Chondrocyte (in vitro differentiated cells): ENCODE results near the gene MYLK. TPM values are rescaled to one million over a fixed set of nuclear protein-coding genes. Genes with fewer than 3 reads are reported as not detected.

Source experiments
- DNase-seq: peaks from one replicate; pipeline ENCODE4 v3.0.0; 2021; ENCODE audit warnings: mixed read lengths, low spot score
- H3K27ac Mint-ChIP-seq: one replicate; pipeline ENCODE4 v1.8.0; 2021; ENCODE audit warnings: mild to moderate bottlenecking, moderate library complexity, mixed read lengths; ENCODE audit not compliant: unreplicated experiment
- H3K27me3 Mint-ChIP-seq: 2 replicates; pipeline ENCODE4 v1.8.0; 2021; ENCODE audit warnings: low read depth, mixed read lengths
- H3K36me3 Mint-ChIP-seq: 2 replicates; pipeline ENCODE4 v1.8.0; 2021; ENCODE audit warnings: low read depth, mixed read lengths
- H3K4me1 Mint-ChIP-seq: 2 replicates; pipeline ENCODE4 v1.8.0; 2021; ENCODE audit warnings: low read depth, mild to moderate bottlenecking, mixed read lengths
- H3K4me3 Mint-ChIP-seq: one replicate; pipeline ENCODE4 v1.8.0; 2021; ENCODE audit warnings: mild to moderate bottlenecking, moderate library complexity, mixed read lengths; ENCODE audit not compliant: unreplicated experiment
- H3K9me3 Mint-ChIP-seq: 2 replicates; pipeline ENCODE4 v1.8.0; 2021; ENCODE audit warnings: low read depth, mixed read lengths
- CTCF ChIP-seq: fragments of 200-600 bp; sonication (generic); IDR thresholded peaks from 2 replicates; pipeline ENCODE4 v1.5.0; 2021; ENCODE audit warnings: antibody characterized with exemption, mild to moderate bottlenecking, moderate library complexity
- total RNA-seq: library from RNA; stranded (reverse); gene quantifications from 3 replicates; pipeline ENCODE4 v1.2.1, GENCODE V29; 2021

MYLK gene
- total RNA-seq, 1 donor from 2014 or later = 405 TPM

- DNase-seq = no peak
- Mint-ChIP-seq H3K9me3 (peaks cover 8% of the 10 kb centered on the region), H3K27me3 (no peaks in the 10 kb centered on the region), H3K4me1 (peaks cover 46% of the 10 kb centered on the region), H3K36me3 (peaks cover 3% of the 10 kb centered on the region), H3K4me3 (no peak overlapping the region), H3K27ac (no peak overlapping the region)
- TF ChIP-seq CTCF = no peak
These were observed 65.2 kb downstream of the MYLK start for GRCh38 chr3:123818921-123819429.

GRCh38 chr3:123818324-123818920 is 65.7 kb downstream of the MYLK start:
- DNase-seq = no peak
- peaks cover 49% of the 10 kb centered on the region for H3K4me1 Mint-ChIP-seq
- H3K4me3 Mint-ChIP-seq = no peak overlapping the region
- TF ChIP-seq CTCF = no peak
- H3K27me3 Mint-ChIP-seq = no peaks in the 10 kb centered on the region
- H3K27ac Mint-ChIP-seq = peak overlapping the region; percentile 52
- peaks cover 8% of the 10 kb centered on the region for H3K9me3 Mint-ChIP-seq
- peaks cover 3% of the 10 kb centered on the region for H3K36me3 Mint-ChIP-seq

- H3K4me3 Mint-ChIP-seq = no peak overlapping the region
- peaks cover 5% of the 10 kb centered on the region for H3K9me3 Mint-ChIP-seq
- no peaks in the 10 kb centered on the region for H3K27me3 Mint-ChIP-seq
- no peak for DNase-seq
- peak overlapping the region; percentile 84 for H3K27ac Mint-ChIP-seq
- no peak for TF ChIP-seq CTCF
- peaks cover 49% of the 10 kb centered on the region for H3K4me1 Mint-ChIP-seq
- H3K36me3 Mint-ChIP-seq = peaks cover 4% of the 10 kb centered on the region
These were observed 66.7 kb downstream of the MYLK start for GRCh38 chr3:123817413-123817812.

- Mint-ChIP-seq H3K27me3 (no peaks in the 10 kb centered on the region), H3K27ac (peak overlapping the region; percentile 84), H3K9me3 (no peaks in the 10 kb centered on the region), H3K4me1 (peaks cover 49% of the 10 kb centered on the region), H3K4me3 (no peak overlapping the region), H3K36me3 (peaks cover 1% of the 10 kb centered on the region)
- TF ChIP-seq CTCF = no peak
- no peak for DNase-seq
These were observed 67.4 kb downstream of the MYLK start for GRCh38 chr3:123816673-123817207.

- Mint-ChIP-seq H3K27ac (peak overlapping the region; percentile 84), H3K27me3 (no peaks in the 10 kb centered on the region), H3K9me3 (no peaks in the 10 kb centered on the region), H3K36me3 (peaks cover 1% of the 10 kb centered on the region), H3K4me3 (no peak overlapping the region), H3K4me1 (peaks cover 49% of the 10 kb centered on the region)
- TF ChIP-seq CTCF = no peak
- DNase-seq = no peak
These were observed 68.2 kb downstream of the MYLK start for GRCh38 chr3:123815981-123816380.
